HG03280 (cell line): Measurements from ENCODE around the gene TICAM2.

Experiments used
- ATAC-seq: cut with Tn5 transposase; IDR thresholded peaks from one replicate; pipeline ENCODE4 v1.9.1; 2021; ENCODE audit warnings: mild to moderate bottlenecking, moderate library complexity; ENCODE audit not compliant: unreplicated experiment

The TICAM2 gene

DNA sequence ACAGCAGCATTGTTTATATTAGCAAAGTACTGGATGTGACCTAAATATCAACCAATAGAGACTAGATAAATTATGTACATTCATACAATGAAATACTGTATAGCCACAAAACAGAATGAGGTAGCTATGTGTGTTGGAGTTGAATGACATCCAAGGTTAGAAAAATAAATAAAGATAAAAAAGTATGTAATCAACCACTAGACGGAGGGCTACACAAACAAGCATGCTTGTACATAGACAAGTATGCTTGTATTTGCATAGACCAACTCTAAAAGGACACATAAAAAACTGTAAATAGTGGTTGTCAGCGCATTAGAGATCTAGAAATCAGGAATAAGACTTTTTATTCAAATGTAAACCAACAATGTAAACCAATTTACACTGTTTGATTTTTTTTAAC is 60.7 kb downstream of the TICAM2 start:
- ATAC-seq = no peak

DNA sequence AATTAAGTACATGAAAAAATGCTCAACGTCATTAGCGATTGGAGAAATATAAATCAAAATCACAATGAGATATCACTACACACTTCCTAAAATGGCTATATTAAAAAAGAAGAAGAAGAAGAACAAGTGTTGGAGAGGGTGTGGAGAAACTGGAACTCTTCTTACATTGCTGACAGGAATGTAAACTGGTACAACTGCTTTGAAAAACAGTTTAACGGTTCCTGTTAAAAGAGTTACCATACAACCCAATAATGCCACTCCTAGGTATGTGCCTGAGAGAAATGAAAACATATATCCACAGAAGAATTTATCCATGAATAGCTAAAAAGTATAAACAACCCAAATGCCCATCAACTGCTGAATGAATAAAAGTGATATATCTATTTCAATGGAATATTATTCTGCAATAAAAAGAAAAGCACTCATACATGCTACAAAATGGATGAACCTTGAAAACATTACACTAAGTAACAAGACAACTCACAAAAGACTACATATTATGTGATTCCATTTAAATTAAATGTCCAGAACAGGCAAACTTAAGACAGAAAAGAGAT is 66.7 kb downstream of the TICAM2 start:
- ATAC-seq = no peak

DNA sequence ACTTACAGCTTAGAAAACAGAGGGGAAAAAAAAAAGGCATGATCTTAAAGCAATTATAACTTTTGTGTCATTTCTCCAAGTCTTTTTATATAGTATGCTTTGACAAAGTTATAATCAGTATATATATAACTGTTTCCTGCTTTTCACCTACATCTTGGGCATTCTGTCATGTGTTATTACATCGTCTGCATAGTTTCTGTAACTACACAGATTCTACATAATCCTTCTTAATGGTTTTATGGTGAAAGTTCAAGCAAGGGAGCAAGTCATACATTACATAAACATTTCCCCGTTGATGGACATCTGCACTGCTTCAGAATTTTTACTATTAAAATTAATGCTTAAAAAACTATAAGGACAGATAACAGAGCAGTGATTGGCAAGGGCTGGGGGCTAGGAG is 69.8 kb downstream of the TICAM2 start:
- no peak for ATAC-seq

DNA sequence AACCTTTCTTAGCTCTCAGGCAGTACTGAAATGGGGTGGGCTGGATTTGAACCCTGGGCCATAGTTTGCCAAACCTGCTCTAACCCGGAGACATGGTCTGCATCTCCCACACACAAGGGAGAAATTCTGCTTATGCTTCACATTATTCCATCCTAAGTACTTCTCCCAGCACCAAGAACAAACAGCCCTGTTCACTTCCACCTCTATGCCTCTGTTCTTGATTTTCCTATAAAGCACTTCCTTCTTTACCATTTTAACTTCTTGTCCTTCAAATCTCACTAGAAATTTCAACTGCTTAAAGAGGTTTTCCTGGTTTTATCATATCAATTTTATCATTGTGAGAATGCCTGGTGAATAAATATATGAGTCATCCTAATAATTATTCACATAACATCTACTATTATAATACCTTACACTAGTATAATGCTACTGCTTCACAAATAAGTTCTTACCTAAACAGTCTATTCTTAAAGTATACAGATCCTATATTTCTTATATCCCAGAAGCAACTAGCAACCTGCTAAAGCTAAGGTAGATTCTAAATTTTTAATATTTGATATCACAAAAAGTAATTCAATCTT is 70.4 kb downstream of the TICAM2 start:
- no peak for ATAC-seq

DNA sequence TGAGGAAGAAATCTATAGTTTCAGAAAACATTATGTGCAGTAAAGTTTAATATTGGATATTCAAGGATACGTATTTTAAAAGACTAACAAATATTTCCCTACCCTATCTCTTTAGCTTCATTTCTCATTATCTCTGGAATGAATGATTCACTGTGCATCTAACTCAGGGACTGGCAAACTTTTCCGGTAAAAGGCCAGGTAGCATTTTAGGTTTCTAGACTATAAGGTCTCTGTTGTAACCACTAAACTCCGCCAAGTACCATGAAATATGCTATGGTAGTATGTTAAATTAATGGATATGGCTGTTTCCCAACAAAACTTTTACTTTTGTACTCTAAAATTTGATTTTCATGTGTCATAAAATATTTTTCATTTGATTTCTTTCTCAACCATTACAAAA is 70.9 kb downstream of the TICAM2 start:
- ATAC-seq = no peak

DNA sequence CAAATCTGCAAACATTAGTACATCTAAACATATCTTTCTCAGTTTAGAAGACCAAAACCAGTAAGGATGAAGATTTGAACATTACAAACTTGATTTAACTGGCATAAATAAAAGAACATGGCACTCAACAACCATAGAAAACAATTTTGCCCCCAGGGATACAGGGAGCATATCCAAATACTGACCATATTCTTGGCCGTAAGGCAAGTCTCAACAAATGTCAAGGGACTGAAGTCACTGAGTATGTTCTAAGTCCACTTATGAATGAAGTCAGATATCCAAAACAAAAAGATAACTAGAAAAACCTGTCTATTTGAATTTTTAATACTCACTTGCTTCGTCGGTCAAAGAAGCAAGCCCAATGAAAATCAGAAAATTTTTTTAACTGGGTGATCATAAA is 71.9 kb downstream of the TICAM2 start:
- ATAC-seq = no peak
